ENCODE data around the gene EIF4G1. TPM values are rescaled to one million over a fixed set of nuclear protein-coding genes. Genes with fewer than 3 reads are reported as not detected.

The EIF4G1 gene
- total and polyA plus RNA-seq, 2 experiments from 2014 or later = 227 to 552 TPM

DNA sequence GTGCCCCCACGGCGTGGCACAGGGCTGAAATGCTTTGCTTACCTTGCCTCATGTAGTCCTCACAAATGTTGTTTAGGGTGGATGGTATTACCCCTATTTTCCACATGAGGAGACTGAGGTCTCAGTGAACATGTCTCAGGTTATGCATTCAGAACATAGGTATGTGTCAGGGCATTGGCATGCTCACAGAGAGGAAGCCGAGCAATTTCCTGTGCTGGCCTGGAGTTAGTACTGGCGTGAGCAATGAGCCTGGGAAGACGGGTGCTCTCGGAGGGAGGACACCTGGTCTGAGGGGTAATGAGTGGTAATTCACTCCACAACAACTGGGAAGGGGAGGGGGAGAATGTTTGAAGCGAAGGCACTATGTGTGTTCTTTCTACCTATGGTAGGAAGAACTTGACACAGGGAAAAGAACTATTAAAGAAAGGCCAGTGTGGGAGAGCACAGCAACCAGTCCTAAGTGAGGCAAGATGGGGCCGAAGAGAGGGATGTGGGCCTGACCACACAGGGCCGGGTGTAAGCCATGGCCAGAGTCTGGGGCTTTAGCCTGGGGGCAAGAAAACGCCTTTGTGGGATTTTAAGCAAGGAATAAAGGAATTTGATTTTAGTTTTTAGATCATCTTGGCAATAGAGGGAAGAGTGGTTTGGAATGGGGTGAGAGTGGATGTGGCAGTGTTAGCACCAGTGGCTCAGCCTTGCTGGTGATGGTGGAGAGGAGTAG lies 18.1 kb downstream of the EIF4G1 start:
- Histone ChIP-seq H3K27me3 (ENCODE audit: insufficient read depth) (no peaks in the 10 kb centered on the region), H3K79me2 (replicated peaks; ENCODE audit: insufficient read depth) (peaks cover 30% of the 10 kb centered on the region), H4K20me1 (replicated peaks; ENCODE audit: insufficient read depth) (peaks cover 44% of the 10 kb centered on the region), H3K4me1 (ENCODE audit: insufficient read depth) (peaks cover 12% of the 10 kb centered on the region), H3F3A (replicated peaks; ENCODE audit: low read depth) (peaks cover 61% of the 10 kb centered on the region), H3K4me3 (no peak overlapping the region), H3K36me3 (ENCODE audit: insufficient read depth) (peaks cover 59% of the 10 kb centered on the region), H2AFZ (no peak overlapping the region), H3K9me2 (ENCODE audit: insufficient read depth) (no peaks in the 10 kb centered on the region), H3K4me2 (no peak overlapping the region), H3K27ac (ENCODE audit: low read depth) (0 out of 2 replicates have a peak overlapping the region, but pooled peaks have one; percentile 26)
- H3K27ac Mint-ChIP-seq = peak overlapping the region; percentile 13; the same call in 1 of the 2 replicates
- H3K9me3 Mint-ChIP-seq = peaks cover under 1% of the 10 kb centered on the region; the same call in 1 of the 3 replicates
- H3K4me1 Mint-ChIP-seq = peaks cover 16% of the 10 kb centered on the region
- H3K36me3 Mint-ChIP-seq (ENCODE audit: low read depth) = peaks cover 78% of the 10 kb centered on the region
- DNase-seq (ENCODE audit: low spot score) = no peak
- ATAC-seq = no peak
- H3K27me3 Mint-ChIP-seq (ENCODE audit: insufficient read depth, low read depth, poor library complexity) = peaks cover 31% of the 10 kb centered on the region
- TF ChIP-seq ZNF462 (CRISPR knock-in tag; IDR thresholded peaks at IDR 0.05) (no peak), NANOG (IDR thresholded peaks at IDR 0.05; ENCODE audit: borderline replicate concordance) (no peak), JUNB (IDR thresholded peaks at IDR 0.05; ENCODE audit: unreplicated experiment) (no peak), ZNF331 (CRISPR knock-in tag; IDR thresholded peaks at IDR 0.05; ENCODE audit: low read depth) (no peak), ETS1 (IDR thresholded peaks at IDR 0.05) (no peak), EZH2 (IDR thresholded peaks at IDR 0.05; ENCODE audit: low read depth, unreplicated experiment) (no peak)
- TF ChIP-seq, protein P1, sequence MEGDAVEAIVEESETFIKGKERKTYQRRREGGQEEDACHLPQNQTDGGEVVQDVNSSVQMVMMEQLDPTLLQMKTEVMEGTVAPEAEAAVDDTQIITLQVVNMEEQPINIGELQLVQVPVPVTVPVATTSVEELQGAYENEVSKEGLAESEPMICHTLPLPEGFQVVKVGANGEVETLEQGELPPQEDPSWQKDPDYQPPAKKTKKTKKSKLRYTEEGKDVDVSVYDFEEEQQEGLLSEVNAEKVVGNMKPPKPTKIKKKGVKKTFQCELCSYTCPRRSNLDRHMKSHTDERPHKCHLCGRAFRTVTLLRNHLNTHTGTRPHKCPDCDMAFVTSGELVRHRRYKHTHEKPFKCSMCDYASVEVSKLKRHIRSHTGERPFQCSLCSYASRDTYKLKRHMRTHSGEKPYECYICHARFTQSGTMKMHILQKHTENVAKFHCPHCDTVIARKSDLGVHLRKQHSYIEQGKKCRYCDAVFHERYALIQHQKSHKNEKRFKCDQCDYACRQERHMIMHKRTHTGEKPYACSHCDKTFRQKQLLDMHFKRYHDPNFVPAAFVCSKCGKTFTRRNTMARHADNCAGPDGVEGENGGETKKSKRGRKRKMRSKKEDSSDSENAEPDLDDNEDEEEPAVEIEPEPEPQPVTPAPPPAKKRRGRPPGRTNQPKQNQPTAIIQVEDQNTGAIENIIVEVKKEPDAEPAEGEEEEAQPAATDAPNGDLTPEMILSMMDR (conservative IDR thresholded peaks at IDR 0.05; ENCODE audit: low read depth in 2 of 2) = no peak
- H3K4me3 Mint-ChIP-seq = no peak overlapping the region; the same call in 2 of the 3 replicates
